Activated CD8-positive, alpha-beta memory T cell treated with anti-CD3 and anti-CD28 coated beads for 1 hour (primary cell): ENCODE results near the gene SUCNR1.
"Not testable (repeated sequence)": the region's sequence is repeated elsewhere in the genome, so short reads cannot be mapped to it uniquely, and the experiment has no call there.

Source experiments
- DNase-seq, 2 donors: peaks; one replicate each; pipeline ENCODE4 v3.0.0-alpha.2; 2020; ENCODE audit warnings: low read depth in 1 of 2; ENCODE audit errors: extremely low read depth in 1 of 2

Gene SUCNR1

GRCh38 chr3:151873398-151873797 lies at the start of gene SUCNR1:
TSS of gene SUCNR1 (plus strand) at chr3:151873643. CDS start at chr3:151879893, 6,250 bp downstream.
- no peak for DNase-seq

GRCh38 chr3:151827816-151828215 lies 45.6 kb upstream of the SUCNR1 start:
- DNase-seq, result no peak

GRCh38 chr3:151835751-151836525 lies 37.5 kb upstream of the SUCNR1 start:
- DNase-seq, result no peak

- no peak for DNase-seq
Measured at GRCh38 chr3:151837057-151837456, 36.4 kb upstream of the SUCNR1 start.

DNA sequence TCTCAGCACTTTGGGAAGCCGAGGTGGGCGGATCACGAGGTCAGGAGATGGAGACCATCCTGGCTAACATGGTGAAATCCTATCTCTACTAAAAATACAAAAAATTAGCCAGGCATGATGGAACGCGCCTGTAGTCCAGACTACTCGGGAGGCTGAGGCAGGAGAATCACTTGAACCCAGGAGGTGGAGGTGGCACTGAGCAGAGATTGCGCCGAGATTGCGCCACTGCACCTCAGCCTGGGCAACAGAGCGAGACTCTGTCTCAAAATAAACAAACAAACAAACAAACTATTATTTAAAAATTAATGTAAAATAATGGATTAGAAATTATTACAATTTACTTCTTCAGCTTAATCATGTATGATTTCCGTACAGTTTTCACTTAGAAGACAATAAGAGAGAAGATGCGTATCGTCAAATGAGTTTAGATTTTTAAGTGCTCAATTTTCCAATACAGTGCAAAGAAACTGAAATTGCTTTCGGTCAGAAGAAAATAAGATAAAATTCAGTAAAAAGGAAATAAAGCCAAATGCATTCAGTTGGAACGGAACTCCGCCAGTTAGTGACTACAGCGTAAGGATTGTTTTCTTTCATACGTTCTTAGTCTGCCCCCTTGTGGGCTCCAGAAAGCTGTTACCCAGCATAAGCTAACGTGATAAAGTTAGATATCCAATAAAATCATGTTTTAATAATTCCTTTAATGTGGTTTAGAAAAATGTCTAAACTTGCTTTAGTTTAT lies 34.7 kb upstream of the SUCNR1 start:
- peak in 1 of 2 donors; percentile 6 for DNase-seq

DNA sequence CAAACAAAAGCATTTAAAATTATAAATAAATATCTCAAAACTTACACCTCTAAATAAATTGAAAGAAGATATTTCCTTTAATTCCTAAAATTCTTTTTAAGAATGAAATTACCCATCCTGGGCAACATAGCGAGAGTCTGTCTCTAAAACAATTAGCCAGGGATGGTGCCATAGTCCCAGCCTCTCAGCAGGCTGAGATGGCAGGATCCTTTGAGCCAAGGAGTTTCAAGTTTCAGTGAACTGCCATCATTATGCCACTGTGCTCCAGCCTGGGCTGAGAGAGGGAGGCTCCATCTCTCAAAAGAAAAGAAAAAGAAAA lies 34.2 kb upstream of the SUCNR1 start:
- DNase-seq, result no peak

DNA sequence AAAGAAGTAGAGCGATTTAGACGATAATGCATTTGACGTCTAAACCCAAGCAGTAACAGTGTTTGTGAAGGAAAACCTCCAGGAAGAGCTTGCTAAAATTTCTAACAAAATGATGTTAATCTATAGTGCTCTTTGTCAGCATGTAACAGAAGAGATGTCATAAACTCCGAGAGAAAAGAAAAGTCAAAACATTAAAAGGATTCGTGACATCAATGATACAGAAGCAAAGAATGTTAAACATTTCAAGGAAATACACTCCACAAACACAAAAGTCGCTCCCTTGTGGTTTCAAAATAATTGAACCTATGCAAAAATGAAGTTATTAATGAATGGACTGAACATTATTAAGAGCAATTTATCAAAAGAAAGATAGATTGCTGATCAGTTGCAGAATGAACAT lies 31.6 kb upstream of the SUCNR1 start:
- DNase-seq, result no peak

DNA sequence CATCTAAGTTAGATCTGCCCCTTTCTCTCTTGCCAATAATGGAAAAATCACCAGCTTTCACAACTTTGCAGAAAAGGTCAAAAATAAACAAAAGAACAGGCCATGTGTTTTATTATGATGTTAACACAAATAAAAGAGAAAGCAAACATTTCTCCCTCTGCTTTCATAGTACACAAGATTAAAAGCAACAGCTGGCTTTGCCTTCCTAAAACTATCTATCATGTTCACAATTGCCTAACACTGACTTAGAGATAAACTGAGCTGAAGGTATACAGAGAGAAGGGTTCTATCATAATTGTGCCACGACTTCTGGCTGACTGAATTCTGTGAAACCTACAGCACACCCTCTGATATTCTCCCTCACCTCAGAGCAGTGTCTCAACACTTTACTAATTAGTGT lies 30.2 kb upstream of the SUCNR1 start:
- no peak for DNase-seq

- no peak for DNase-seq
Measured at GRCh38 chr3:151845306-151845905, 28.0 kb upstream of the SUCNR1 start.

- DNase-seq, result not testable (repeated sequence)
Measured at GRCh38 chr3:151850065-151850464, 23.4 kb upstream of the SUCNR1 start.

DNA sequence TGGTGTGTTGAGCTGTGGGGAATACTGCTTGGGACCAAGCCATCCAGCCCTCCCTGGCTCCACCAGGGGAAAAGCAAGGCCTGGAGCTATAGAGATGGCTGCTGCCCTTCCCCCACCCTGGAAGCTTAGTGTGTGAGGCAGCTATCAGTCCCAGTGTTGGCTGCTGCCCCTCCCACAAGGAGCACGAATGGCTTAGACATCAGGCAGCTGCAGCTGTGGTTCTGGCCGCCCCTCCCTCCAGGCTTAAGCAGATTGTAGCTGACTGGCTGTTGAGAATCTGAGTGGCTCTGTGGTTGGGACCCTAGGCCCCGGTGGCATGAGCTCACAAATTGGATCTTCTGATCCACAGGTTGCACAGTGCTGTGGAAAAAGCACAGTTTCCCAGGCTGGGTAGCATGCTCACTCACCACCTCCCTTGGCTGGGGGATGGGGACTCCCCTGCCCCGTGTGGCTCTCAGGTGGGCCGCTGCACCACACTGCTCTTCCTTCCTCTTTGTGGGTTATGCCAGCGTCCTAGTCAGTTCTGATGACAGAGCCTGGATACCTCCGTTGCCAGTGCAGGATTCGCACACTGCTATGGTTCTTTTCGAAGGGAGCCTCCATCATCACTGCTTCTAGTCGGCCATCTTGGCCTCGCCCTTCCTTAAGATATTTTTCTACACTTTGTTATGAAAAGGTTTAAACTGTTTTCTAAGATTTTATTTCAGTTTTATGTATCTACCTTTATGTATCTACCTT lies 21.2 kb upstream of the SUCNR1 start:
- DNase-seq, result no peak

- no peak for DNase-seq
Measured at GRCh38 chr3:151856118-151856517, 17.3 kb upstream of the SUCNR1 start.

- DNase-seq, result no peak
Measured at GRCh38 chr3:151856641-151857040, 16.8 kb upstream of the SUCNR1 start.

GRCh38 chr3:151859233-151859673 lies 14.2 kb upstream of the SUCNR1 start:
- no peak for DNase-seq

DNA sequence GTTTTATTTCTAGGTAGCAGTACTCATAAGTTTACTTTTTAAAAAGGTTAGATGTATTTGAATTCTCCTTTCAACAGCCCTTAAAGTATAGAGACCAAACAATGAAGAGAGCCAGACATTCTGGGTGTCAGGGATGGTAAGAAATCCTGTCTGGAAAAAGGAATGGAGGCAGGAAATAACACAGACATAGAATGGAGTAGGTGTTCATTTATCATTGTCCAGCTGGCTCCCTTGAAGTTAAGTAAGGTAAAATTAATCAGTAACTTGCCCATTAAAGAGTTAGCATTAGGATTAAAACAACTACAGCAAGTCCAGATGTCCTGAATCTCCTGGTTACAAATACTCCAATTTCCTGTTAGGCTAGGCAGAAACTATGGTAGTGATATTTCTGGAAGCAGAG lies 13.5 kb upstream of the SUCNR1 start:
- no peak for DNase-seq

GRCh38 chr3:151863611-151864010 lies 9.8 kb upstream of the SUCNR1 start:
- no peak for DNase-seq

GRCh38 chr3:151864423-151865101 lies 8.9 kb upstream of the SUCNR1 start:
- no peak for DNase-seq

DNA sequence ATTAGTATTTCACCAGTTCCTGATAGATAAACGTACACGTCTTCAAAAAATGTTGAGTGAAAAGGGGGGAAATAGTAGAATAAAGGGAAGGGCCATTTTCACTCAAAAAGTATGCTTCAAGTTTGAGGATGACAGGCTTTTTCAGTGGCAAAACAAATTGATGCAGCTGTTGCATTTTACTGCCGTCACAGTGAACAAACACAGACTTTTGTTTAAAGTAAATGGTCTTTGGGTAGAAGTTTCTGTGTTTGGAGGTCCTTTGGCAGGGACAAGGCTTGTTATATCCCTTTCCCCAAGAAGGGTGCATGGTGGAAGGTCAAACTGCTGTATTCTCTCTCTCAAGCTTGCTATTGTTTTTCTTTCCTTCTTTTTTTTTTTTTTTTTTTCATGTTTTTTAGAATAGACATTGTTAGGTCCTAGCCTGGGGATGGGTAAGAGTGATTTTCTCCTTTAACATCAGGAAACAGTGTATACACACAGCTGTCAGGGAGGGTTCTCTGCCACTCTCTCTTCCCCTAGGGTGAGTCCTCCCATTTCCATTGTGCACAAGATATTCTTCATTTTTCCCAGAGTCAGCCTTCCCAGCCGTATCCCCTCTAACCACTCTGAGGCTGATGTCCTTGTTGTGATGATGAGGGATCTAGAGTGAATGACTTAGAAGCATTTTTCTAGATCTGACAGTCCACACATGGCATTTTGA lies 6.6 kb upstream of the SUCNR1 start:
- DNase-seq, result no peak

- DNase-seq, result no peak
Measured at GRCh38 chr3:151867666-151868065, 5.8 kb upstream of the SUCNR1 start.

GRCh38 chr3:151869181-151869580 lies 4.3 kb upstream of the SUCNR1 start:
- DNase-seq, result no peak
